Body of pancreas (tissue), 4 donors: ENCODE data around the gene BCAR1.

Experiments used
- POLR2A ChIP-seq, 3 donors: fragments of 450-650 bp; IDR thresholded peaks; one replicate each; pipeline ENCODE4 v1.6.1; 2016; ENCODE audit warnings: antibody characterized with exemption in 3 of 3, mild to moderate bottlenecking in 2 of 3
- TF ChIP-seq, protein P1 (sequence below), 7 experiments: fragments of 450-650 bp in 4 of 7; fragments of 200-600 bp in 3 of 7; sonication (generic) in 3 of 7; IDR thresholded peaks; one replicate each; pipeline ENCODE4 v1.5.1; 2016 to 2019; ENCODE audit warnings: antibody characterized with exemption in 7 of 7

DNA sequence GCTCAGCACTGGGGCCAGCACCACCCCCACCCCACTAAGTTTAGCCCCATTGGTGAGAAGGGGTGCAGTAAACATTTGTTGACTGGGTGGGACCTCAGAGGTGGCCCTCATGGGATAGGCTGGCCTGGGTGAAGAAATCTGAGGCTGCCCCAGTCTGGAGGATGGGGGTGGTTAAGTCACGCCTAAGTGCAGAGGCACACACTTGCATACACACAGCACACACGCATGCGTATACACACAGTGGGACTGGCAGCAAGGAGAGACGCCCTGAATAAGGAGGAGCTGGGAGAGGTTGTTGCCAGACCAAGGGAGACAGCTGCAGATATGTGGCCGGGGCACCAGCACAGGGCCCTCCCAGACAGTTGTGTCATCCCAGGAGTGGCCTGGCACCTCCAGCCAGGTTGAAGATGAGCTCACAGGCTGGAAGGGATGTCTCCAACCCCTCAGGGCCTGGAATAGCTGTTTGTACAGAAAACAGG, 3.0 kb upstream of the BCAR1 start:
- TF ChIP-seq, protein P1, sequence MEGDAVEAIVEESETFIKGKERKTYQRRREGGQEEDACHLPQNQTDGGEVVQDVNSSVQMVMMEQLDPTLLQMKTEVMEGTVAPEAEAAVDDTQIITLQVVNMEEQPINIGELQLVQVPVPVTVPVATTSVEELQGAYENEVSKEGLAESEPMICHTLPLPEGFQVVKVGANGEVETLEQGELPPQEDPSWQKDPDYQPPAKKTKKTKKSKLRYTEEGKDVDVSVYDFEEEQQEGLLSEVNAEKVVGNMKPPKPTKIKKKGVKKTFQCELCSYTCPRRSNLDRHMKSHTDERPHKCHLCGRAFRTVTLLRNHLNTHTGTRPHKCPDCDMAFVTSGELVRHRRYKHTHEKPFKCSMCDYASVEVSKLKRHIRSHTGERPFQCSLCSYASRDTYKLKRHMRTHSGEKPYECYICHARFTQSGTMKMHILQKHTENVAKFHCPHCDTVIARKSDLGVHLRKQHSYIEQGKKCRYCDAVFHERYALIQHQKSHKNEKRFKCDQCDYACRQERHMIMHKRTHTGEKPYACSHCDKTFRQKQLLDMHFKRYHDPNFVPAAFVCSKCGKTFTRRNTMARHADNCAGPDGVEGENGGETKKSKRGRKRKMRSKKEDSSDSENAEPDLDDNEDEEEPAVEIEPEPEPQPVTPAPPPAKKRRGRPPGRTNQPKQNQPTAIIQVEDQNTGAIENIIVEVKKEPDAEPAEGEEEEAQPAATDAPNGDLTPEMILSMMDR (IDR thresholded peaks at IDR 0.05) = no peak
- no peak for TF ChIP-seq POLR2A (IDR thresholded peaks at IDR 0.05)
